IPS-18c (cell line): ENCODE data around the gene SNUPN.
"Not testable (repeated sequence)": the region's sequence is repeated elsewhere in the genome, so short reads cannot be mapped to it uniquely, and the experiment has no call there.

Experiments used
- H3K4me3 ChIP-seq: 2 replicates; pipeline ENCODE4 v1.7.0; 2013; ENCODE audit warnings: low read depth, mild to moderate bottlenecking, low read length, moderate library complexity; ENCODE audit not compliant: insufficient read depth
- H3K9me3 ChIP-seq: one replicate; pipeline ENCODE4 v1.6.1; 2013; ENCODE audit warnings: mild to moderate bottlenecking, low read length, moderate library complexity; ENCODE audit not compliant: control insufficient read depth, insufficient read depth

The SNUPN gene

GRCh38 chr15:75641603-75642002 lies 16.1 kb upstream of the SNUPN start:
- Histone ChIP-seq H3K9me3 (no peaks in the 10 kb centered on the region), H3K4me3 (no peak overlapping the region)

GRCh38 chr15:75641179-75641503 lies 15.6 kb upstream of the SNUPN start:
- Histone ChIP-seq H3K4me3 (peak overlapping the region; percentile 92; the same call in 1 of the 2 replicates), H3K9me3 (no peaks in the 10 kb centered on the region)

GRCh38 chr15:75640483-75641178 lies 15.1 kb upstream of the SNUPN start:
- no peaks in the 10 kb centered on the region for H3K9me3 ChIP-seq

DNA sequence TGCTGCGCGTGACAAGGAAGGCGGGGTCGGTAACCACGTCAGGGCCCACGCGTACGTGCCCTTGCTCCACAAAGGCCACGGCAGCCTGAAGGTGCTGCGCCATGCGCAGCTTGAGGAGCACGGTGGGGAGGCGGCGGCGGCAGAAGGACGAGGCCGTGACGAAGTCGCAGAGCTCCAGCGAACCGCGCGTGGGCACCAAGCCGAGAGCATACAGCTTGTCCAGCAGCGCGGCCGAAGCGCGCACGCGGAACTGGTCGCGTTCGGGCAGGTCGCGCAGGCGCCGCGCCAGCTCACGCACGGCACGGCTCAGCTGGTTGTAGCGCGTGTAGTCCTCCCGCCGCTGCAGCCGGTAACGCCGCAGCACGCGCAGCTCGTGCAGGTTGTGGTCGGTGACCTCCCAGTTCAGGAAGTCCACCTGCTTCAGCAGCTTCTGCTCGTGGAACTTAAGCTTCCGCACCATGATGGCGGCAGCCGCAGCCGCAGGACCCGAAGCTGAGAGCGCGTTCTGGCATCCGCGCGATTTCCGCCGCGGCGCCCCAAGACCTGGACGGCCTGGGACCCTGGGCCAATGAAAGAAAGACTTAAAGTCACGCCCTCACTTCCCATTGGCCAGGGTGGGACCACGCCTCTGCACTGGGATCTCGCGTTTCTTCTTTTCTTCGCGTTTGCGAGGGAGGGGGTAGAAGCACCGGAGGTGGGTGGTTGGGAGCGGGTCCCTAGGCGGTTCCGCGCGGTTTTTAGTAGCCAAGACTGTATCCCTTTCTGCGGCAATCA lies 14.4 kb upstream of the SNUPN start, which contains the start of gene IMP3:
Gene IMP3, minus strand, starts transcription at position 516 of the 774 bp plus-strand sequence. Its CDS starts 56 bp downstream, at position 460.
- no peaks in the 10 kb centered on the region for H3K9me3 ChIP-seq
- H3K4me3 ChIP-seq, result peak within 1 kb of the TSS; percentile 92

More at GRCh38 chr15:75640483-75641178, 15.1 kb upstream of the SNUPN start:
- peak overlapping the region; percentile 92 for H3K4me3 ChIP-seq

GRCh38 chr15:75639191-75639708 lies 13.7 kb upstream of the SNUPN start:
- Histone ChIP-seq H3K4me3 (peak overlapping the region; percentile 92), H3K9me3 (no peaks in the 10 kb centered on the region)

- Histone ChIP-seq H3K4me3 (peak overlapping the region; percentile 9; the same call in 1 of the 2 replicates), H3K9me3 (no peaks in the 10 kb centered on the region)
Measured at GRCh38 chr15:75637245-75638009, 11.9 kb upstream of the SNUPN start.

GRCh38 chr15:75636026-75636425 lies 10.5 kb upstream of the SNUPN start:
- no peaks in the 10 kb centered on the region for H3K9me3 ChIP-seq

DNA sequence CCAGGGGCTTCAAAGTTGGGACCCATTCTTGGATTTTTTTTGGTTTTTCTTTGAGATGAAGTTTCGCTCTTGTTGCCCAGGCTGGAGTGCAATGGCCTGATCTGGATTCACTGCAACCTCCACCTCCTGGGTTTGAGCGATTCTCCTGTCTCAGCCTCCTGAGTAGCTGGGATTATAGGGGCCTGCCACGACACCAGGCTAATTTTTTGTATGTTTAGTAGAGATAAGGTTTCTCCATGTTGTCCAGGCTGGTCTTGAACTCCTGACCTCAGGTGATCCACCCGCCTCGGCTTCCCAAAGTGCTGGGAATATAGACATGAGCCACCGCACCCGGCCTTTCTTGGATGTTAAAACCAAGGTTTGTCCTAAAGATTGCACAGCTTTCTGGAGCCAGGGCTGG lies 8.4 kb upstream of the SNUPN start:
- not testable (repeated sequence) for H3K4me3 ChIP-seq, H3K9me3 ChIP-seq

More at GRCh38 chr15:75636026-75636425, 10.5 kb upstream of the SNUPN start:
- no peak overlapping the region for H3K4me3 ChIP-seq

GRCh38 chr15:75631935-75632334 lies 6.4 kb upstream of the SNUPN start:
- Histone ChIP-seq H3K9me3 (no peaks in the 10 kb centered on the region), H3K4me3 (no peak overlapping the region)

DNA sequence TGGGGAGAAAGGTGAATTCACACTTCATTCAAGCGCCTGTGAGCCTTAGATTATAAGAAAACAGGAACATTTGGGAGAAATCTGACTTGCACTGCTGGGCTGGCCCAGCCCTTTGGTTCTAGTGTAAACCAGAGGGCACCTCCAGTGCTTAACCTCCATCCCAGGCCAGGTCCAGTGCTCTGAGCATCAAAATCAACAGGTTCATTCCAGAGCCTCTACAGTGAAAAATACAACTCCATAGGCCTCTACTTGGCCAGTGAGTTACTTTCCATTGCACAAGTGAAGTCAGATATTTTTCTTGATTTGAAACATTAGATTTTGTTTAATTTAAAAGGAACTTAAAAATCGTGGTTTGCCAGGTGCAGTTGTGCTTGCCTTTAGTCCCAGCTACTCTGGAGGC lies 3.0 kb downstream of the SNUPN start:
- Histone ChIP-seq H3K4me3 (no peak overlapping the region), H3K9me3 (no peaks in the 10 kb centered on the region)

- no peak overlapping the region for H3K4me3 ChIP-seq
- no peaks in the 10 kb centered on the region for H3K9me3 ChIP-seq
Measured at GRCh38 chr15:75620841-75621391, 4.6 kb downstream of the SNUPN start.

- H3K9me3 ChIP-seq, result no peaks in the 10 kb centered on the region
- H3K4me3 ChIP-seq, result no peak overlapping the region
Measured at GRCh38 chr15:75620058-75620820, 5.3 kb downstream of the SNUPN start.

DNA sequence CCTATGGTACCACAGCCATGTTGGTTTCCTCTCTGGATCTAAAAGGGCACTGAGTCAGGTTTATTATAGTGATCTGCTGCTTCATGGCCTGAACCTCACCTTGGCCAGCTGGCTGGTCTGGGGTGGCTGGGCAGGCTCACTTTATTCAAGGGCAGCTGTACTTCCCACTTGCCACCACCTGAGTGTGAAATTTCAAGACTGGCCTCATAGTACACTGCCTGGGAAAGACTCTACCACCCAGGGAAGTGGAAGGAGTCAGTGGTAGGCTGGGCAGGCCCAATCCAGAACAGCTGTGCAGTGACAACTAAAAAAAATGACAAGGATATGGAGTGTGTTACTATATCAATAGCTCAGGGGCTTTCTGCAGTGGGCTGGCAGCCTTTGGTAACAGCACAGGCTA lies 8.8 kb downstream of the SNUPN start:
- Histone ChIP-seq H3K4me3 (no peak overlapping the region), H3K9me3 (no peaks in the 10 kb centered on the region)

- Histone ChIP-seq H3K9me3 (no peaks in the 10 kb centered on the region), H3K4me3 (no peak overlapping the region)
Measured at GRCh38 chr15:75606711-75607699, 18.5 kb downstream of the SNUPN start.

DNA sequence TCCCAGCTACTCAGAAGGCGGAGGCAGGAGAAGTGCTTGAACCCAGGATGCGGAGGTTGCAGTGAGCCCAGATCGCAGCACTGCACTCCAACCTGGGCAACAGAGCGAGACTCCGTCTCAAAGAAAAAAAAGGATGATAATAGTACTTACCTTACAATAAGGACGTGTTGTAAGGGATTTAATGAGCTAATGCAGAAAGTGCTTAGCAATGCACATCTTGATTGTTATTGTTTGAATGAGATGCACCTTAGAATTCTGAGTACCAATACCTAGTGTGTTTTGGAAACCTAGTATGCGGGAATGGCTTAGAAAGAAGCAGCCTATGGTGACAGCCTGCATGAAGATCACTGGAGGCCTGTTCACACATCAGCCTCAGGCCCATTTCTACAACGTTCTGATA lies 19.5 kb downstream of the SNUPN start:
- H3K9me3 ChIP-seq, result no peaks in the 10 kb centered on the region

DNA sequence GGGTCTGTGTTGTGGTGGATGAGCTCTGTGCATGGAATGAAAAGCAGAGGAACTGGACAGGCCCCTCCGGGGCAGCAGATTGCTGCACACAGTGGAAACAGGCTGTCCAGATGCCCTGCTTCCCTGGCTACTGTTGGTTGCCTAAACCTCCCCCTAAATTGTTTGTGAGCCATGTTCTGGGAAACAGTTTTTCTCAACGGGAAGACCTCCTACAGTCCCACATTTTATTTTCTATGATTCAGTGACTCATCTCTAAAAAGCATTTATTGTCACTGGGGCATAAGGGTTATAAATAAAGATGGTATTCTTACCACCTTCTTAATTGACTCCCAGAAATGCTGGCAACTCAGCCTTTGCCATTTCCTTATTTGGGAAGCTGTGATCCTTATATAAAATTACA lies 26.1 kb downstream of the SNUPN start:
- H3K4me3 ChIP-seq, result no peak overlapping the region
- no peaks in the 10 kb centered on the region for H3K9me3 ChIP-seq

More for the DNA sequence above, 19.5 kb downstream of the SNUPN start:
- no peak overlapping the region for H3K4me3 ChIP-seq
